AG08396 (cell line): ENCODE results near the gene NUCB1.
A peak's percentile ranks its signal among the peaks of the same experiment; 100 is the strongest.
"Not testable (repeated sequence)": the region's sequence is repeated elsewhere in the genome, so short reads cannot be mapped to it uniquely, and the experiment has no call there.

Experiments
- DNase-seq: peaks from one replicate; pipeline ENCODE4 v3.0.0; 2012; ENCODE audit warnings: low spot score, mixed read lengths

Gene NUCB1

DNA sequence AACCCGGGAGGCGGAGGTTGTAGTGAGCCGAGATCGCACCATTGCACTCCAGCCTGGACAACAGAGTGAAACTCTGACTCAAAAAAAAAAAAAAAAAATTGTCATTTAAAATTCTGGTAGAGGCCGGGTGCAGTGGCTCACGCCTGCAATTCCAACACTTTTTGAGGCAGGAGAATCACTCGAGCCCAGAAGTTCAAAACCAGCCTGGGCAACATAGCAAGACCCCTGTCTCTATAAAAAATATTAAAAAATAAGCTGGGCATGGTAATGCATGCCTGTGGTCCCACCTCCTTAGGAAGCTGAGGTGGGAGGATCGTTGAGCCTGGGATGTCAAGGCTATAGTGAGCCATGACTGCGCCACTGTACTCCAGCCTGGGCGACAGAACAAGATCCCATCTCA is 6.2 kb downstream of the NUCB1 start:
- DNase-seq, result no peak

DNA sequence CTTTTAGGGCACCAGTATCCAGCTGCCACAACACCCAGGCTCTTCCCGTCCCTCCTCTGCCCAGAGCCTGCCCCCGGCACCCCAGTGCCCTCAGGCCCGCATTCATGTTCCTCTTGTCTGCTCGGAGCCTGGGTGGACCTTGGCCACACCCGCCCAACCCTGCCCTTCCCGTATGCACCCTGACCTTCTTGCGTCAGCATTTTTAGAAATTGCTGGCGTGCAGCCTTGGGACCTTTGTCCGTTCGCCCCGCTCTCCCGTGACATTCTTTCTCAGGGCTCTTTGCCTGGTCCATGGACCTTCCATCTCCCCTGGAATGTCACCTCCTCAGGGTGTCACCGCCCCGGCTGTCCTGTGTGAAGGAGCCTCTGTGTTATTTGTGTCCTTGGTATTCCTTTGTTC is 7.6 kb downstream of the NUCB1 start:
- no peak for DNase-seq

DNA sequence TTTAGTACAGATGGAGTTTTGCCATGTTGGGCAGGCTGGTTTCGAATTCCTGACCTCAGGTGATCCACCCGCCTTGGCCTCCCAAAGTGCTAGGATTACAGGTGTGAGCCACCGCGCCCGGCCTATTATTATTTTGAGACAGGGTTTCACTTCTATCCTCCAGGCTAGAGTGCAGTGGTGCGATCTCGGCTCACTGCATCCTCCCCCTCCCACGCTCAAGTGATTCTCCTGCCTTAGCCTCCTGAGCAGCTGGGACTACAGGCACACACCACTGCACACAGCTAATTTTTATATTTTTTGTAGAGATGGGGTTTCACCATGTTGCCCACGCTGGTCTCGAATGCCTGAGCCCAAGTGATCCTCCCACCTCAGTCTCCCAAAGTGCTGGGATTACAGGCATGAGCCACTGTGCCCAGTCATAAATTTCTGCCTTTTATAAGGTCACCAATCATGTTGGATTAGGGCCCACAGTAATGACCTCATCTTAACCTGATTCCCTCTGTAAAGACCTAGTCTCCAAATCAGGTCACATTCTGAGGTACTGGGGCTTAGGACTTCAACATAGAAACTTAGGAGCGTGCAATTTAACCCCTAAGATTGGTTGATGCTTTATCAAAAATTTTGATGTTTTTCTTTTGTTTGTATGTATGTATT is 9.4 kb downstream of the NUCB1 start:
- not testable (repeated sequence) for DNase-seq

DNA sequence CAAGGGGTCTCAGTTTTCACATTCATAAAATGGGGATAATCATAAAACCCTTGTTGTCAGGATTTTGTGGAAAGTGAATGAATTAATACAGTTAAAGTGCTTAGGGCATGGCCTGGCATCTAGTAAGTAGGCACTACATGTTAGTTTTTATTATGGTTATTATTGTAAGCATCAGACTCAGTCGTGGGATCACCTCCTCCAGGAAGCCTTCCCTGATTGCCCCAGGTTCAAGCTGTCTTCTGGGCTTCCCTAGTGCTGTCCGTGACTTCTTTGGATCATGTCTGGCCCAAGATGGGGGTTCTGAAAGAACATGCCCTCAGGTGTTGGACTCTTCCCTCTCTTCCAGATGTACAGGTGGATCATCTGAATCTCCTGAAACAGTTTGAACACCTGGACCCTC is 10.7 kb downstream of the NUCB1 start:
- DNase-seq, result no peak

DNA sequence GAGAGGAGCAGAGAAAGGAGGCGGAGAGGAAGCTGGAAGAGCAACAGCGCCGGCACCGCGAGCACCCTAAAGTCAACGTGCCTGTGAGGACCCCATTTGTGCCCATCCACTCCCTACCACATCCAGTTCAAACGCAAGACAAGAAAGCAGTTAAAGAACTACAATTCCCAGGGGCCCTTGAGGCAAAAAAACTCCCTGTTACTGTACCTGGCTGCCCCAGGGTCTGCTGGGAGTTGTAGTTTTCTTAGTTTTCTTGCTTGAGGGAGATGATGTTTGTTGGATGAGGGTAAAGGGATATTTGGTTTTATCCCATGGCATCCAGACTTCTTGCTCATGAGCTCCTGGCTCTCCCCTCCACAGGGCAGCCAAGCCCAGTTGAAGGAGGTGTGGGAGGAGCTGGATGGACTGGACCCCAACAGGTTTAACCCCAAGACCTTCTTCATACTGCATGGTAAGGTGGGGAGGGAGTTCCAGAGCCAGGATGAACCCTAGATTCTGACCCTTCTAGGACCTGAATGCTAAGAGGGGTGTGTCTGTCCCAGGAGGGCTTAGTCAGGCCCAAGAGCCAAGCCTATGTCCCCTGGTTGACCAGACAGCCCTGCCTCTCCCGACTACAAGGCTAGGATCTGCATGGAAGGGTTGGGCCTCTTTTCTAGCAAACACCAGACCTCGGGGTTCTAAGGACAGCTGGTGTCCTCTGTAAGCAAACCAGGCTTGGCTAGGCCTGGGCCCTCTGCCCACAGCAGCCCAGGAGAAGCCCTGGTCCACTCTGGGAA is 13.2 kb downstream of the NUCB1 start:
- no peak for DNase-seq

DNA sequence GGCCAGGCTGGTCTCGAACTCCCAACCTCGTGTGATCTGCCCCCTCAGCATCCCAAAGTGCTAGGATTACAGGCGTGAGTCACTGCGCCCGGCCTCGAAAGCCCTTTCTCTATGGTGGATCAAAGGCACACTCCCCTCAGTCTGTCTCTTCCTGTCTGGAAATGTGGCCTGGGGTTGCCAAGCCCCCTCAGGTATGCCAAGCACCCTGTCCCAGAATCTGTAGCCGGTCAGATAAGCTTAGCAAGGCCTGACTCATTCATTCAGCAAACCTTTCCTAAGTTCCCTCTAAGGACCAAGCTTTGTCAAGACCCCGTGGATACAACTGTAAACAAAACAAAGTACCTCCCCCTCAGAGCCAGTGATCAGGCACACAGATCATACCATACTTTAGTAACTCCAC is 14.1 kb downstream of the NUCB1 start:
- DNase-seq, result no peak

DNA sequence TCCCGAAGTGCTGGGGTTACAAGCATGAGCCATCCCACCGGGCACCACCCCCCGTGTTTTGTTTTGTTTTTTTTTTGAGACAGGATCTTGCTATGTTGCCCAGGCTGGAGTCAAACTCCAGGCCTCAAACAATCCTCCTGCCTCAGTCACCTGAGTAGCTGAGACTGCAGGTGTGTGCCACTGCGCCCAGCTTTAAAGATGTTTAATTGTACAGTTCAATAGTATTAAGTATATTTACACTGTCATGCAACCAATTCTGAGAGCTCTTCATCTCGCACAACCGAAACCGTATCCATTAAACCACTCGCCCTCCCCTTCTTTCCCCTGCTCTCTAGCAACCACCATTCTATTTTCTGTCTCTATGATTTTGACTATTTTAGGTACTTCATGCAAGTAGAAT is 15.6 kb downstream of the NUCB1 start:
- no peak for DNase-seq

DNA sequence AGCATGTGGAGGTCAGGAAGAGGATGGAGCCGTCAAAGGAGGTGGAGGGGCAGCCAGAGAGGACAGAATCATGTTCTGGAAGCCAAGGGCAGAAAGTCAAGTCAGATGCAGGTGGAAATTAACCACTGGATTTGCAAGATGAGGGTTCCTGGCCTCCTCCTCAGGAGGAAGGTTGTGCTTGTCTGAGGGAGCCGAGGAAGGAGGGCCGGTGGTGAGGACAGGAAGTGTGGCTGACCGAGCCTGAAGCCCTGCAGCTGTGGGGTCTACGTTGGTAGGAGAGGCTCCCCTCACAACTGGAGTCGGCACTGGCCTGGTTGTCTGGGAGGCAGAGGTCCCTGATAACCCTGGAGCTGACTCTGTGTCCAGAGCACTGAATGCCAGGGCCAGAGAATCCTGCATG is 18.0 kb downstream of the NUCB1 start:
- DNase-seq, result no peak

DNA sequence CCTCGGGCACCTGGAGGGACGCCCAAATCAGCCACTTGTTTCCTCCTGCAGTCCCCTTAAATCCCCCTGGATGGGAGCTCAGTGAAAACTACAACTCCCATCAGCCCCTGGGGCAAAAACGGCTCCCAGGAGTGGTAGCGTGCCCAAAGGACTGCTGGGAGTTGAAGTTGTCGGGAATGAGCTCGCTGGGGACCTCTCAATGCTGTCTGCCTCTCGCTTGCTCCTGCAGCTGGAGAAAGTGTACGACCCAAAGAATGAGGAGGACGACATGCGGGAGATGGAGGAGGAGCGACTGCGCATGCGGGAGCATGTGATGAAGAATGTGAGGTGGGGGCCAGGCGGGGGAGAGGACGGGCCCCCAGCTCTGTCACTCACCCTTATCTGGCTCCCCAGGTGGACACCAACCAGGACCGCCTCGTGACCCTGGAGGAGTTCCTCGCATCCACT is 18.7 kb downstream of the NUCB1 start:
- no peak for DNase-seq

DNA sequence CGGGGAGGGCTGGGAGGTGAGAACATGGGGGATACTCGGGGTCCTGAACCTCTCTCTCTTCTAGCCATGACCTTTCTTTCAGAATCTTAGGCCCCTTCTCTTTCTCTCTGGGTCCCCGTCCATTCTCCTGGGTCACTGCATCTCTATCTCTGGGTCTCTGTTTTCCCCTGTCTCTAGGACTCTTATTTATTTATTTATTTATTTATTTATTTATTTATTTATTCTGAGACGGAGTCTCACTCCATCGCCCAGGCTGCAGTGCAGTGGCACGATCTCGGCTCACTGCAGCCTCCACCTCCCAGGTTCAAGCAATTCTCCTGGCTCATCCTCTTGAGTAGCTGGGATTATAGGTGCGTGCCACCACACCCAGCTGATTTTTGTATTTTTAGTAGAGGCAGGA is 19.2 kb downstream of the NUCB1 start:
- not testable (repeated sequence) for DNase-seq

DNA sequence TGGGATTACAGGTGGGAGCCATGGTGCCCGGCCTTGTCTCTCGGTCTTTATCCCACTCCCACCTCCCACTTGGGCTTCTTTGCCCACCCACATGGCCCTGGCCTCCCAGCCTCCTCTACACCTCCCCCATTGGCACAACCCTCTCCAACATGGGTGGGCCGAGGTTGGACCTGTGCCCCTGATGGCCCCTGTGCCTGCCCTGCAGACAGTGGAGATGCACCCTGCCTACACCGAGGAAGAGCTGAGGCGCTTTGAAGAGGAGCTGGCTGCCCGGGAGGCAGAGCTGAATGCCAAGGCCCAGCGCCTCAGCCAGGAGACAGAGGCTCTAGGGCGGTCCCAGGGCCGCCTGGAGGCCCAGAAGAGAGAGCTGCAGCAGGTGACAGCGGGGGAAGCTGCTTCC is 20.8 kb downstream of the NUCB1 start:
- DNase-seq, result no peak

DNA sequence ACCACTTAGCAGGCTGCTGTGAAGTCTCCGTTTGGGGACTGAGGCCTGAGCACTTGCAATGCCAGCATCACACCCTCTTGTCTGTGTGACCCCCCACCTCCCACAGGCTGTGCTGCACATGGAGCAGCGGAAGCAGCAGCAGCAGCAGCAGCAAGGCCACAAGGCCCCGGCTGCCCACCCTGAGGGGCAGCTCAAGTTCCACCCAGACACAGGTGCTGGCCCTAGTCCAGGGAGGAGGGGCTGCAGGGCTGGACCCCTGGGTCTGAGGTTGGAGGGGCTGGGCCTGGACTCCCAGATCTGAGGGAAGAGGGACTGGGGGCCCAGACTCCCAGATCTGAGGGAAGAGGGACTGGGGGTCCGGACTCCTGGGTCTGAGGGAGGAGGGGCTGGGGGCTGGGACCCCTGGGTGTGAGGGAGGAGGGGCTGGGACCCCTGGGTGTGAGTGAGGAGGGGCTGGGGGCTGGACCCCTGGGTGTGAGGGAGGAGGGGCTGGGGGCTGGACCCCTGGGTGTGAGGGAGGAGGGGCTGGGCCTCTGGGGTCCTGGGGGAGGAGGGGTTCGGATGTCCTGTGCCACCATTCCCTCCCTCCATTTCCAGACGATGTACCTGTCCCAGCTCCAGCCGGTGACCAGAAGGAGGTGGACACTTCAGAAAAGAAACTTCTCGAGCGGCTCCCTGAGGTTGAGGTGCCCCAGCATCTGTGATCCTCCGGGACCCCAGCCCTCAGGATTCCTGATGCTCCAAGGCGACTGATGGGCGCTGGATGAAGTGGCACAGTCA is 21.8 kb downstream of the NUCB1 start:
- no peak for DNase-seq

DNA sequence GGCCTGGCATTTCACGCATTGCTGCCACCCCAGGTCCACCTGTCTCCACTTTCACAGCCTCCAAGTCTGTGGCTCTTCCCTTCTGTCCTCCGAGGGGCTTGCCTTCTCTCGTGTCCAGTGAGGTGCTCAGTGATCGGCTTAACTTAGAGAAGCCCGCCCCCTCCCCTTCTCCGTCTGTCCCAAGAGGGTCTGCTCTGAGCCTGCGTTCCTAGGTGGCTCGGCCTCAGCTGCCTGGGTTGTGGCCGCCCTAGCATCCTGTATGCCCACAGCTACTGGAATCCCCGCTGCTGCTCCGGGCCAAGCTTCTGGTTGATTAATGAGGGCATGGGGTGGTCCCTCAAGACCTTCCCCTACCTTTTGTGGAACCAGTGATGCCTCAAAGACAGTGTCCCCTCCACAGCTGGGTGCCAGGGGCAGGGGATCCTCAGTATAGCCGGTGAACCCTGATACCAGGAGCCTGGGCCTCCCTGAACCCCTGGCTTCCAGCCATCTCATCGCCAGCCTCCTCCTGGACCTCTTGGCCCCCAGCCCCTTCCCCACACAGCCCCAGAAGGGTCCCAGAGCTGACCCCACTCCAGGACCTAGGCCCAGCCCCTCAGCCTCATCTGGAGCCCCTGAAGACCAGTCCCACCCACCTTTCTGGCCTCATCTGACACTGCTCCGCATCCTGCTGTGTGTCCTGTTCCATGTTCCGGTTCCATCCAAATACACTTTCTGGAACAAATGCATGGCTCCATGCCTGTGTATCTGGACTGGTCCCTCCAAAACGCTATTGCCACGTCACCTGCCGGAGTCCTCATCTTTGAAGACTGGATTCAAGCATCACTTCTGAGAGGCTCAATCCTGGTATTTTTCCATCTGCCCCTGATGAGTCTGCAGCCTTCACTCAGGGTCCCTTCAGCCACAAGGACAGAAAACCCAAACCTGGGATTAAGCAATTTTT is 22.7 kb downstream of the NUCB1 start:
- DNase-seq, result no peak

DNA sequence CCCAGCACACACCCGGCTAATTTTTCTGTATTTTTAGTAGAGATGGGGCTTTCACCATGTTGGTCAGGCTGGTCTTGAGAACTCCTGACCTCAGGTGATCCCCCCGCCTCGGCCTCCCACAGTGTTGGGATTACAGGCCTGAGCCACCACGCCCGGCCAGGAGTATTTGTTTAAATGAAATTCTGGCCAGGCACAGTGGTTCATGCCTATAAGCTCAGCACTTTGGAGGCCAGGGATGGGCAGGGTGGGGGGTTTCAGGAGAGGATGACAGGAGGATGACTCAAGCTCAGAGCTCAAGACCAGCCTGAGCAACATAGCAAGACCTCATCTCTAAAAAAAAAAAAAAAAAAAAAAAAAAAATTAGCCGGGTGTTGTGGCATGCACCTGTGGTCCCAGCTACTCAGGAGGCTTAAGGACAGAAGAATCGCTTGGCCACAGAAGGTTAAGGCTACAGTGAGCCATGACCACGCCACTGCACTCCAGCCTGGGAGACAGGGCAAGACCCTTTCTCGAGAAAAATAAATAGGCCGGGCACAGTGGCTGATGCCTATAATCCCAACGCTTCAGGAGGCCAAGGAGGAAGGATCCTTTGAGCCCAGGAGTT is 25.2 kb downstream of the NUCB1 start:
- DNase-seq, result peak; percentile 58

DNA sequence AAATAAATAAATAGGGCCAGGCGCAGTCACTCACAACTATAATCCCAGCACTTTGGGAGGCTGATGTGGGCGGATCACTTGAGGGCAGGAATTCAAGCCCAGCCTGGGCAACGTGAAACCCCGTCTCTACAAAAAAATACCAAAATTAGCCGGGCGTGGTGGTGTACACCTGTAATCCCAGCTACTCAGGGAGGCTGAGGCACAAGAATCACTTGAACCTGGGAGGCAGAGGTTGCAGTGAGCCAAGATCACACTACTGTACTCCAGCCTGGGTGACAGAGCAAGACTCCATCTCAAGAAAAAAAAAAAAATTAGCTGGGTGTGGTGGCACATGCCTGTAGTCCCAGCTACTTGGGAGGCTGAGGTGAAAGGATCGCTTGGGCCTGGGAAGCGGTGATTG is 25.8 kb downstream of the NUCB1 start:
- not testable (repeated sequence) for DNase-seq

DNA sequence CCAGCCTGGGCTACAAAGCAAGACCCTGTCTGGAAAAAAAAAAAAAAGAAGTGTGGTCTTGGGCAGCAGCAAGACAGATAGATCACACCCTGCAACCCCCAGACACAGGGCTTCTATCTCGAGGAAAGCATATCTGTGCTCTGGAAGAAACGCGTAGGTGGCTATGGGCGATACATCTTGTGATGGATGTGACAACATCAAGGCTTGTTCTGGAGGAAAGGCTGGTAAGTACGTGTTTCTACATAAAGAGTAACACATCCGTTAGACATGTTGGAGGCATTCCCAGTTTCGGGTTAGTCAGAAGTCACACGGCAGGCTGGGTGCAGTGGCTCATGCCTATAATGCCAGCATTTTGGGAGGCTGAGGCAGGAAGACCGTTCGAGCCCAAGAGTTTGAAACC is 26.8 kb downstream of the NUCB1 start:
- peak; percentile 83 for DNase-seq

DNA sequence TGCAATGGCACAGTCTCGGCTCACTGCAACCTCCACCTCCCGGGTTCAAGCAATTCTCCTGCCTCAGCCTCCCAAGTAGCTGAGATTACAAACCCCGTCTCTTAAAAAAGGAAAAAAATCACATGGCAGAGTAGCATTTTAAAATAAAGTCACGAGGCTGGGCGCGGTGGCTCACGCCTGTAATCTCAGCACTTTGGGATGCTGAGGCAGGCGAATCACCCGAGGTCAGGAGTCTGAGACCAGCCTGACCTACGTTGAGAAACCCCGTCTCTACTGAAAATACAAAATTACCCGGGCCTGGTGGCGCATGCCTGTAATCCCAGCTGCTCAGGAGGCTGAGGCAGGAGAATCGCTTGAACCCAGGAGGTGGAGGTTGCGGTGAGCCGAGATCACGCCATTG is 27.6 kb downstream of the NUCB1 start:
- not testable (repeated sequence) for DNase-seq

DNA sequence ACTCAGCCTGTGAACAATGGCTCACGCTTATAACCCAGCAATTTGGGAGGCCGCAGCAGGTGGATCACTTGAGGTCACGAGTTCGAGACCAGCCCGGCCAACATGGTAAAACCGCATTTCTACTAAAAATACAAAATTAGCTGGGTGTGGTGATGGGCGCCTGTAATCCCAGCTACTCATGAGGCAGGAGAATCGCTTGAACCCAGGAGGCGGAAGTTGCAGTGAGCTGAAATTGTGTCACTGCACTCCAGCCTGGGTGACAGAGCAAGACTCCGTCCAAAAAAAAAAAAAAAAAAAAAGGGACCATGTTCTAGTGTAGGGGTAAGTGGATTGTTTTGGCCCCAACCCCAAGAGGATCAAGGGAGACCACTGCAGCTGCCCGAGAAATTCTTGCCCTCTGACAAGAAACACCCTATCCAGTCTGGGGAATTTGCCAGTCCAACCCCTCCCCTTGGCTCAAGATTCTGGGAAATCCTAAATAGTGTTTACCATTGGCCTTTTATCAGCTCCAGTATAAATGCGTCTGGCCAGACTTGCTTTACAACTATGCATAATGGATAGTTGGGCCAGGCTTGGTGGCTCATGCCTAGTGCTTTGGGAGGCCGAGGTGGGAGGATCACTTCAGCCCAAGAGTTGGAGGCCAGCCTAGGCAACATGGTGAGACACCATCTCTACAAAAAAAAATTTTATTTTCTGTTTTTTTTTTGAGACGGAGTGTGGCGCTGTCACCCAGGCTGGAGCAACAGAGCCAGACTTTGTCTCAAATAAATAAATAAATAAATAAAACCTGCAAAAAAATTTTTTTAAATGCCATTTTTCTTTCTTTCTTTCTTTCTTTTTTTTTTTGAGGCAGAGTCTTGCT is 28.3 kb downstream of the NUCB1 start:
- DNase-seq, result no peak

DNA sequence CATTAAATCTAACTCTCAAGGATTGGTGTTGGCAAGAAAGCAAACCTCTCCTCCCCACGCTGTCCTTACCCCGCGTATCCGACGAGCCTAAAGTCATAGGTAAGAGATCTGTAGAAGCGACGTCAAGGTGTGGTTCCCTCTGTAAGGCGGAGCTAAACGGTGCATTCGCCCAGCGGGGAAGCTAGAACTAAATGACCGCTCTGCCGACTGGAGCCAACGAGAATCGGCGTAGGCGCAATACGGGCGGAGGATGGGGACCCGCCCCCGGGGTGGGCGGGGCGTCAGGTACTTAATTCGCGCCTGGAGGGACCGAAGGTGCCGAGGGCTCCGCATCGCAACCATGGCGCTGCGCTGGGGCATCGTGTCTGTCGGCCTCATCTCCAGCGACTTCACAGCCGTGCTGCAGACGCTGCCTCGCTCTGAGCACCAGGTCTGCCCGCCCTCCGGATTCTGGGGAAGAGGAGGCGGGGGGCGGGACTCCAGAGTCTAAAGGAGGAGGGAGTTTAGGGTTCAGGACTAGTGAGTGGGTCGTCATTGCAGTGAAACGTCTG is 33.3 kb downstream of the NUCB1 start, which contains the start of gene DHDH:
Gene DHDH (plus strand): TSS at position 318 of the 551 bp plus-strand sequence. CDS start 23 bp downstream, at position 341.
- DNase-seq, result peak; percentile 68

DNA sequence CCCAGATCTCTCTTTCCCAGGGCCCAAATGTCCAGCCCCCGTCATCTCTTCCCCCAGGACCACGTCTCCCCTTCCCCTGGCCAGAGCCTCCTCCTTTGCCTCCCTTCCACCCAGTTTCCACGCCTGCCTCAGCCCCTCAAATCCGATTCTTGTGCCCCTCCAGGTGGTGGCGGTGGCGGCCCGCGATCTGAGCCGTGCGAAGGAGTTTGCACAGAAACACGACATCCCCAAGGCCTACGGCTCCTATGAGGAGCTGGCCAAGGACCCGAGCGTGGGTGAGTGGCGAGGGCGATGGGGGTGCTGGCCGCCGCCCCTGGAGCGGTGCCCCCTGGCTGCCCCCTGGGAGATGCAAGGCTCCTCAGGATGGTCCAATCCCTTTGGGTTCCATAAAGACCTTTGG is 34.7 kb downstream of the NUCB1 start:
- no peak for DNase-seq
